GM12891 (cell line): ENCODE data around the gene FAM184A.

Experiments
- PAX5 ChIP-seq: IDR thresholded peaks from 2 replicates; pipeline ENCODE4 v1.6.1; 2011; ENCODE audit warnings: low read length, moderate library complexity, mild to moderate bottlenecking; ENCODE audit not compliant: insufficient read depth, severe bottlenecking
- POLR2A ChIP-seq: IDR thresholded peaks from 2 replicates; pipeline ENCODE4 v1.6.1; 2011; ENCODE audit warnings: low read depth, low read length, control low read depth
- POLR2AphosphoS5 ChIP-seq: IDR thresholded peaks from 2 replicates; pipeline ENCODE4 v1.6.1; 2011; ENCODE audit warnings: low read depth, low read length, control low read depth
- TAF1 ChIP-seq: IDR thresholded peaks from 2 replicates; pipeline ENCODE4 v1.6.1; 2011; ENCODE audit warnings: low read depth, low read length, control low read depth

GRCh38 chr6:119012521-119012920 is 65.9 kb downstream of the FAM184A start:
- TF ChIP-seq PAX5 (no peak), POLR2A (no peak), POLR2AphosphoS5 (no peak), TAF1 (no peak)
